RWPE1 (cell line): Measurements from ENCODE around the gene BMAL1.
A peak's percentile ranks its signal among the peaks of the same experiment; 100 is the strongest.

Experiments used
- CTCF ChIA-PET: fragments of 350-600 bp; sonication (Branson Sonifier 250); formaldehyde crosslinking; extraction: SDS; loops from one replicate; lab custom pipeline; 2021; lab: Yijun Ruan, JAX
- POLR2A ChIA-PET: fragments of 400-600 bp; formaldehyde crosslinking; extraction: SDS; loops from one replicate; lab custom pipeline; 2020; ENCODE audit warnings: antibody characterized with exemption; ENCODE audit not compliant: low non-redundant PET; lab: Yijun Ruan, JAX
- DNase-seq: peaks from one replicate; pipeline ENCODE4 v3.0.0; 2012; ENCODE audit warnings: low spot score
- H3K27ac ChIP-seq: fragments of 450-650 bp; 2 replicates; pipeline ENCODE4 v1.5.1; 2017
- TF ChIP-seq, protein P1 (sequence below): fragments of 450-650 bp; conservative IDR thresholded peaks from 2 replicates; pipeline ENCODE4 v1.5.1; 2017; ENCODE audit warnings: low read depth, mild to moderate bottlenecking

BMAL1 gene

DNA sequence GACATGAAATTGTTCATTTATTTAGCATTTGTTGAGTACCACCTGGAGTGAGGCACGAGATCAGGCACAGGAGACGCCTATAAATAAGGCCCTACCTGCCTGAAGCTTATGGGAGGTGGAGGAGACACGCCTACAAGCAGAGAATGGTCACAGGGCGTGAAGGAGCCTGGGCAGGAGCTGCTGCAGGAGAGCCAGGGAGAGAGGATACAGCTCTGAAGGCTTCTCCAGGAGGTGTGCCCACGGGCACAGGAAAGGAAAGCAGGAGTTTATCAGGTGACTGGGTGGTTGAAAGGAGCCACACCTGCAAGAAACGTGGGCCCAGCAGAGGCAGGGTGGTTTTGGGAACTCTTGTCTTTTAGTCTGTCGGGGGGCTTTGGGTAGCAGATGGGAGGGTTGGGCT is 70.3 kb downstream of the BMAL1 start:
- peak overlapping the region; percentile 35; the same call in 1 of the 2 replicates for H3K27ac ChIP-seq
- ChIA-PET CTCF (no interaction called here), POLR2A (no interaction called here)
- TF ChIP-seq, protein P1, sequence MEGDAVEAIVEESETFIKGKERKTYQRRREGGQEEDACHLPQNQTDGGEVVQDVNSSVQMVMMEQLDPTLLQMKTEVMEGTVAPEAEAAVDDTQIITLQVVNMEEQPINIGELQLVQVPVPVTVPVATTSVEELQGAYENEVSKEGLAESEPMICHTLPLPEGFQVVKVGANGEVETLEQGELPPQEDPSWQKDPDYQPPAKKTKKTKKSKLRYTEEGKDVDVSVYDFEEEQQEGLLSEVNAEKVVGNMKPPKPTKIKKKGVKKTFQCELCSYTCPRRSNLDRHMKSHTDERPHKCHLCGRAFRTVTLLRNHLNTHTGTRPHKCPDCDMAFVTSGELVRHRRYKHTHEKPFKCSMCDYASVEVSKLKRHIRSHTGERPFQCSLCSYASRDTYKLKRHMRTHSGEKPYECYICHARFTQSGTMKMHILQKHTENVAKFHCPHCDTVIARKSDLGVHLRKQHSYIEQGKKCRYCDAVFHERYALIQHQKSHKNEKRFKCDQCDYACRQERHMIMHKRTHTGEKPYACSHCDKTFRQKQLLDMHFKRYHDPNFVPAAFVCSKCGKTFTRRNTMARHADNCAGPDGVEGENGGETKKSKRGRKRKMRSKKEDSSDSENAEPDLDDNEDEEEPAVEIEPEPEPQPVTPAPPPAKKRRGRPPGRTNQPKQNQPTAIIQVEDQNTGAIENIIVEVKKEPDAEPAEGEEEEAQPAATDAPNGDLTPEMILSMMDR = no peak
- no peak for DNase-seq

- POLR2A ChIA-PET = no interaction called here
- TF ChIP-seq, protein P1 = no peak
- peak overlapping the region; percentile 35; the same call in 1 of the 2 replicates for H3K27ac ChIP-seq
- CTCF ChIA-PET = no interaction called here
- no peak for DNase-seq
Measured at GRCh38 chr11:13348305-13348704, 70.7 kb downstream of the BMAL1 start.

DNA sequence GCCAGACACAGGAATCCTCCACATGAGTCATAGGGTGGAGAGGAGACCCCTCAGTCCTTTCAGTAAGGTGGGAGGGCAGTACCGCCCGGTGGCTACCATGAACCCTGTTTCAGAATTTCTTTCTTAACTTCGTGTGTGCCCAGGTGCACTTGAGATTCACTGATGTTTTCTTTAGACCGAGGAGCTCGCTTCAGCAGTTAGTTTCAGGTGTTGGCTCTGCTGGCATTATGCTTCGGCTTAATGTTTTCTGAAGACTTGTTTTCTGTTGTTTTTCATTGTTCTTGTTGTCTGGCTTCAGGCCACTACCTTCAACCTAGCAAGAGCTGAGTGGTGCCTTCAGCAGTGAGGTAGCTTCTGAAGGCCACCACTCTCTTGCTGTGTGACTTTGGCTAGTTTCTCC is 71.5 kb downstream of the BMAL1 start:
- ChIA-PET POLR2A (no interaction called here), CTCF (no interaction called here)
- TF ChIP-seq, protein P1 = no peak

DNA sequence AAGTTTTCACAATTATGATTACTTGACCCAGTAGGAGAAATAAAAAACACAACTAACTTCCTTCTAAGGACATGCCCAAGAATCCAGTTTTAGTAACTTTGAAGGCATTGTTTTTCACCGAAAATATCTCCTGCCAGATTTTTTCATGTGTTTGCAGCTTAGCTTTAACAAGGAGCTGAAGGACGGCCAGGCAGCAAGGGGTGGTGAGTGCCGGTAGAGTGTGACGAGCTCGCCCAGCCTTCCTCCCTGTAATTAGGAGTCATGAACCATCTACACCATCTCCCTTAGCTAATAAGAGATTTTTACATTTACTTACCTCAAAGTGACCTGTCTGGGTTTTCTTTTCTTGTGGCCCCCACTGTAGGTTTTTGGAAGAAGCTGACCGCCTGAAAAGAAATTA is 72.0 kb downstream of the BMAL1 start:
- CTCF ChIA-PET = interaction anchor here (0.7 kb wide), 1 partner anchor 140 kb away, joined by 3 read pairs; no protein-coding TSS in a partner anchor
- POLR2A ChIA-PET = no interaction called here
- TF ChIP-seq, protein P1 = no peak
- DNase-seq = no peak
- no peak overlapping the region for H3K27ac ChIP-seq

More for the DNA sequence above, 71.5 kb downstream of the BMAL1 start:
- DNase-seq = no peak
- H3K27ac ChIP-seq = no peak overlapping the region

DNA sequence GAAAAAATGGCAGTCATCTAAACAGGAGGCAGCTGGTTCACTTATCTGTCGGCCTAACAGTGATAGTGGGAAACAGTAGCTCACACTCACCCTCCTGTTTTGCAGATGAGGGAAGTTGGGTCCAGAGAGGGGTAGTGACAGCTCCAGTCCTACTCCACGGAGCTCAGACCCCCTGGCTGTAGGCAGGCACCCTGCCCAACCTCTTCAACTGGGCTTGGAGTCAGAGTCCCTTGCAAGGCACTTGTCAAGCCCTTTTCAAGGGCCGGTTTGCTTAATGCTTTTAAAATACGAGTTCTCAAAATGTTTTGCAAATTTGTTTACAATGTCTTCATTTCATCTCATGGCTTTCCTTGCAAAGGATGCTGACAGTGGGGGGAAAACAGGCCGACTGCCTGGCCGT is 75.1 kb downstream of the BMAL1 start:
- no peak for DNase-seq
- POLR2A ChIA-PET = no interaction called here
- H3K27ac ChIP-seq = no peak overlapping the region
- CTCF ChIA-PET = no interaction called here
- TF ChIP-seq, protein P1 = no peak

DNA sequence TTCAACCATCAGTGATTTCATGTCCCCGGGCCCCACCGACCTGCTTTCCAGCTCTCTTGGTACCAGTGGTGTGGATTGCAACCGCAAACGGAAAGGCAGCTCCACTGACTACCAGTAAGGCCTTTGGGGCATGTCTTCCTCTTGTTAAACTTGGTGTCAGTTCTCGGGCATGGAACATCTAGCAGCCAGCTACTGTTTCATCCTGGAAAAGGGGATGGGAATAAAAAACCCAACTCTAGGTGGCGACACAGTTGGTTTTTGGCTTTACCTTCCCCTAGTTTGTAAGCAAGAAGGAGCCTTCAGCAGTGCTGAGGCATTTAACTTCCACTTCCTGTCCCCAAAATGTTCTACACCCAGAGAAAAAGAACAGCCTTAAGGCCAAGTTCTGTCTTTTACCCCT is 76.7 kb downstream of the BMAL1 start:
- CTCF ChIA-PET = interaction anchor here (0.6 kb wide), 1 partner anchor 38 kb away, joined by 3 read pairs; no protein-coding TSS in a partner anchor
- H3K27ac ChIP-seq = no peak overlapping the region
- POLR2A ChIA-PET = no interaction called here
- TF ChIP-seq, protein P1 = no peak
- no peak for DNase-seq
